IMR-90 (cell line): ENCODE data around the gene TRPC4. TPM values are rescaled to one million over a fixed set of nuclear protein-coding genes. Genes with fewer than 3 reads are reported as not detected.

Experiments
- ATAC-seq: fragments of 200-7000 bp; cut with Tn5 transposase; 2 replicates; pipeline ENCODE4 v1.9.1; 2020; ENCODE audit warnings: low read depth, mild to moderate bottlenecking, moderate library complexity
- BruUV-seq: library from RNA; stranded (reverse); fragments of 400-500 nt; replicated peaks from 2 replicates; lab custom pipeline; 2021; lab: Mats Ljungman, UMichigan
- CTCF ChIA-PET: fragments of 300-600 bp; formaldehyde crosslinking; extraction: SDS; loops from one replicate; lab custom pipeline; 2021; ENCODE audit warnings: antibody characterized with exemption; lab: Yijun Ruan, JAX
- POLR2A ChIA-PET: fragments of 300-600 bp; sonication (Branson Sonifier 250); formaldehyde crosslinking; loops from one replicate; lab custom pipeline; 2022; ENCODE audit warnings: antibody characterized with exemption; ENCODE audit not compliant: unreplicated experiment; lab: Charles Lee
- DNase-seq: peaks from one replicate; pipeline ENCODE4 v3.0.0; 2013
- H2AFZ ChIP-seq: replicated peaks from 2 replicates; pipeline ENCODE3; 2013; ENCODE audit warnings: low read length, mild to moderate bottlenecking; ENCODE audit not compliant: poor library complexity
- H2AK5ac ChIP-seq: 2 replicates; pipeline ENCODE4 v1.6.1; 2013; ENCODE audit warnings: low read depth, low read length, inconsistent platforms
- H2AK9ac ChIP-seq: replicated peaks from 2 replicates; pipeline ENCODE3; 2013; ENCODE audit warnings: mild to moderate bottlenecking, low read depth, low read length, moderate library complexity; ENCODE audit not compliant: poor library complexity
- H2BK120ac ChIP-seq: 2 replicates; pipeline ENCODE4 v1.6.1; 2013; ENCODE audit warnings: low read depth, low read length, inconsistent platforms
- H2BK15ac ChIP-seq: 3 replicates; pipeline ENCODE4 v1.6.1; 2013; ENCODE audit warnings: low read depth, low read length, inconsistent platforms
- H2BK20ac ChIP-seq: 2 replicates; pipeline ENCODE4 v1.6.1; 2013; ENCODE audit warnings: low read depth, mild to moderate bottlenecking, inconsistent platforms, low read length, moderate library complexity
- H2BK5ac ChIP-seq: 2 replicates; pipeline ENCODE4 v1.6.1; 2013; ENCODE audit warnings: mild to moderate bottlenecking, low read depth, low read length, inconsistent platforms; ENCODE audit not compliant: poor library complexity, severe bottlenecking
- H3K14ac ChIP-seq: replicated peaks from 2 replicates; pipeline ENCODE4 v1.6.1; 2013; ENCODE audit warnings: low read depth, low read length, inconsistent platforms
- H3K18ac ChIP-seq: 2 replicates; pipeline ENCODE4 v1.6.1; 2013; ENCODE audit warnings: low read depth, low read length, control low read depth
- H3K23ac ChIP-seq: 2 replicates; pipeline ENCODE4 v1.6.1; 2013; ENCODE audit warnings: low read depth, low read length, inconsistent platforms
- H3K27ac ChIP-seq: 2 replicates; pipeline ENCODE4 v1.5.1; 2013; ENCODE audit warnings: mild to moderate bottlenecking, control low read depth, low read length; ENCODE audit not compliant: insufficient read depth
- H3K27me3 ChIP-seq: 2 replicates; pipeline ENCODE4 v1.6.1; 2013; ENCODE audit warnings: low read length; ENCODE audit not compliant: control insufficient read depth, insufficient read depth
- H3K36me3 ChIP-seq: 2 replicates; pipeline ENCODE4 v1.6.1; 2013; ENCODE audit warnings: low read length, mixed read lengths; ENCODE audit not compliant: control insufficient read depth, insufficient read depth
- H3K4ac ChIP-seq: 2 replicates; pipeline ENCODE4 v1.6.1; 2013; ENCODE audit warnings: low read depth, low read length, inconsistent platforms
- H3K4me1 ChIP-seq: 2 replicates; pipeline ENCODE4 v1.6.1; 2013; ENCODE audit warnings: low read length, mixed read lengths; ENCODE audit not compliant: control insufficient read depth, insufficient read depth
- H3K4me2 ChIP-seq: 2 replicates; pipeline ENCODE4 v1.6.1; 2013; ENCODE audit warnings: low read depth, mild to moderate bottlenecking, control low read depth, low read length, moderate library complexity
- H3K4me3 ChIP-seq: 2 replicates; pipeline ENCODE4 v1.5.1; 2013; ENCODE audit warnings: low read depth, mild to moderate bottlenecking, control low read depth, low read length, moderate library complexity; ENCODE audit not compliant: insufficient read depth
- H3K56ac ChIP-seq: 2 replicates; pipeline ENCODE4 v1.6.1; 2013; ENCODE audit warnings: low read length, inconsistent platforms; ENCODE audit not compliant: insufficient read depth; ENCODE audit errors: extremely low read depth
- H3K79me1 ChIP-seq, 2 experiments: 2 replicates each; pipeline ENCODE4 v1.6.1; 2013; ENCODE audit warnings: low read length in 2 of 2, inconsistent platforms in 1 of 2, low read depth in 1 of 2
- H3K9ac ChIP-seq: 2 replicates; pipeline ENCODE4 v1.6.1; 2013; ENCODE audit warnings: low read depth, low read length, control low read depth
- H3K9me1 ChIP-seq: 2 replicates; pipeline ENCODE4 v1.6.1; 2013; ENCODE audit warnings: low read length, inconsistent platforms; ENCODE audit not compliant: insufficient read depth
- H3K9me3 ChIP-seq: 2 replicates; pipeline ENCODE4 v1.6.1; 2013; ENCODE audit warnings: low read length; ENCODE audit not compliant: control insufficient read depth, insufficient read depth
- H4K20me1 ChIP-seq: 2 replicates; pipeline ENCODE4 v1.6.1; 2013; ENCODE audit warnings: low read length, inconsistent platforms; ENCODE audit not compliant: insufficient read depth
- H4K5ac ChIP-seq: 2 replicates; pipeline ENCODE4 v1.6.1; 2013; ENCODE audit warnings: mild to moderate bottlenecking, low read depth, low read length, control low read depth
- H4K8ac ChIP-seq, 2 experiments: 2 replicates each; pipeline ENCODE4 v1.6.1; 2013; ENCODE audit warnings: low read depth in 2 of 2, low read length in 2 of 2, control low read depth in 1 of 2, inconsistent platforms in 1 of 2
- H4K91ac ChIP-seq: 2 replicates; pipeline ENCODE4 v1.6.1; 2013; ENCODE audit warnings: low read depth, low read length, inconsistent platforms; ENCODE audit not compliant: insufficient read depth
- MAFK ChIP-seq: IDR thresholded peaks from 2 replicates; pipeline ENCODE4 v1.6.1; 2012; ENCODE audit warnings: low read depth, low read length, improper control_type of control experiment
- RCOR1 ChIP-seq: IDR thresholded peaks from 2 replicates; pipeline ENCODE4 v1.6.1; 2012; ENCODE audit warnings: mild to moderate bottlenecking, low read length, improper control_type of control experiment; ENCODE audit not compliant: insufficient replicate concordance
- WGBS, 2 experiments: methylation state at CpG; one replicate each; pipeline versions ENCODE4 v1.1.5 to v1.1.7; 2013; ENCODE audit warnings: missing lambda C conversion rate in 2 of 2; ENCODE audit not compliant: insufficient read length in 1 of 2; ENCODE audit errors: extremely low coverage in 2 of 2; 5-methylcytosine and 5-hydroxymethylcytosine counted together
- dilution Hi-C: fragments of 300-500 bp; cut with HindIII; formaldehyde crosslinking; loops from one replicate; pipeline ENCODE4 v1.14.3; 2018; ENCODE audit warnings: low sequenced_read_pairs; ENCODE audit not compliant: unreplicated experiment
- in situ Hi-C: fragments of 300-500 bp; cut with MboI; formaldehyde crosslinking; loops from 3 replicates; pipeline ENCODE4 v1.14.3; 2019; ENCODE audit warnings: low sequenced_read_pairs, inconsistent platforms, mixed read lengths
- intact Hi-C: fragments of 100-400 bp; cut with micrococcal nuclease; formaldehyde crosslinking; loops from 2 replicates; pipeline ENCODE4 v1.10.0; 2022
- polyA plus RNA-seq, 3 experiments: library from polyadenylated mRNA; depleted of rRNA; stranded (reverse); fragments of >200 nt; gene quantifications; 2 replicates each; pipeline ENCODE4 v1.2.3, GENCODE V29; 2012; ENCODE audit warnings: low replicate concordance in 1 of 3
- total RNA-seq: library from RNA; depleted of rRNA; stranded (reverse); fragments of >200 nt; gene quantifications from 2 replicates; pipeline ENCODE4 v1.2.3, GENCODE V29; 2012

Gene TRPC4
- total and polyA plus RNA-seq, 2 of the 4 experiments (the other 2 are of a cell fraction), result 1.9 to 5.2 TPM

GRCh38 chr13:37616131-37616530 is 253.4 kb downstream of the TRPC4 start:
- Histone ChIP-seq H3K4me3 (no peak overlapping the region), H4K91ac (no peak overlapping the region), H4K8ac (peak overlapping the region; percentile 45 to 51; a peak in 1 of 4 replicates), H2AK5ac (no peak overlapping the region), H3K14ac (no peak overlapping the region), H3K4me1 (peaks cover 9% of the 10 kb centered on the region), H3K23ac (no peak overlapping the region), H2BK120ac (0 out of 2 replicates have a peak overlapping the region, but pooled peaks have one; percentile 14), H3K79me1 (no peaks in the 10 kb centered on the region), H4K20me1 (no peaks in the 10 kb centered on the region), H3K9me1 (no peaks in the 10 kb centered on the region), H3K18ac (peak overlapping the region; percentile 82; the same call in 1 of the 2 replicates), H2AFZ (no peak overlapping the region), H2BK15ac (no peak overlapping the region), H2AK9ac (no peak overlapping the region), H3K4me2 (peak overlapping the region; percentile 65), H4K5ac (no peak overlapping the region), H3K27ac (no peak overlapping the region), H3K9ac (no peak overlapping the region), H2BK20ac (peak overlapping the region; percentile 55; the same call in 1 of the 2 replicates), H3K36me3 (no peaks in the 10 kb centered on the region), H3K27me3 (no peaks in the 10 kb centered on the region), H3K4ac (no peak overlapping the region), H2BK5ac (peak overlapping the region; percentile 49), H3K9me3 (no peaks in the 10 kb centered on the region), H3K56ac (no peak overlapping the region)
- intact Hi-C loops, result no loop called here
- BruUV-seq, result no TSS peak
- ChIA-PET CTCF (no interaction called here), POLR2A (no interaction called here)
- DNase-seq (peak; percentile 28), ATAC-seq (peak; percentile 28)
- no peak for TF ChIP-seq RCOR1
- 0 out of 2 replicates have a peak, but pooled peaks have one; percentile 25 for TF ChIP-seq MAFK
- in situ Hi-C loops, result loop anchor here (25.0 kb wide), 1 partner anchor 779 kb away; no protein-coding TSS in a partner anchor
- dilution Hi-C loops, result no loop called here
- no CpG with 5 or more reads among the region's 1 CpG for WGBS, 2 experiments
